NCI-H526 treated with DMSO at 0.1 percent for 48 hours (cell line): ENCODE results near the gene PPIG.
"Not testable (repeated sequence)": the region's sequence is repeated elsewhere in the genome, so short reads cannot be mapped to it uniquely, and the experiment has no call there.

ENCODE experiments used
- DNase-seq: peaks from one replicate; lab custom pipeline; 2025; lab: John Stamatoyannopoulos, UW

Gene PPIG

DNA sequence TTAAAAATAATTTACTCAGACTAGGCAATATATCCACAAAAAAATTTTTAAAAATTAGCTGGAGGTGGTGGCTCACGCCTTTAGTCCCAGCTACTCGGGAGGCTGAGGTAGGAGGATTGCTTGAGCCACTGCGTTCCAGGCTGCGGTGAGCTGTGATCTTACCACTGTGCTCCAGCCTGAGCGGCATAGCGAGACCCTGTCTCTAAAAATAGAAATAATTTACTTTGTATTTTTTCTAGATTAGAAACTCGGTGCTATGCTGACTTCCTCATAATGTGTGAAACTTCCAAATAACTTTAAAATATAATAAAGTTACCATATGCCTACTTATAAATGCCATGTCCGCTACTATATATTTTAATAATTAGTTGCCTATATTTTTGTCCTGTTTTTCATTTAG, 6.7 kb downstream of the PPIG start:
- DNase-seq: no peak

DNA sequence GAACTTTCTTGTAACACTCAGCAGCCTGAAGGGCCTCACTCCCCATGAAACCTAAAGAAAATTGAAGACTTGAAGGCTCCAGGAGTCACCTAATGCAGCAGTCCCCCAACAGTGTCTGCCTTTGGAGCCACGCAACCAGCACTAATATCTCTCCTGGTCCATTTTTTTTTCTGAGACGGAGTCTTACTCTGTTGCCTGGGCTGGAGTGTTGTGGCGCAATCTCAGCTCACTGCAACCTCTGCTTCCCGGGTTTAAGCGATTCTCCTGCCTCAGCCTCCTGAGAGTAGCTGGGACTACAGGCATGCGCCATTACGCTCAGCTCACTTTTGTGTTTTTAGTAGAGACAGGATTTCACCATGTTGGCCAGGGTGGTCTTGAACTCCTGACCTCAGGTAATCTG, 12.4 kb downstream of the PPIG start:
- not testable (repeated sequence) for DNase-seq

DNA sequence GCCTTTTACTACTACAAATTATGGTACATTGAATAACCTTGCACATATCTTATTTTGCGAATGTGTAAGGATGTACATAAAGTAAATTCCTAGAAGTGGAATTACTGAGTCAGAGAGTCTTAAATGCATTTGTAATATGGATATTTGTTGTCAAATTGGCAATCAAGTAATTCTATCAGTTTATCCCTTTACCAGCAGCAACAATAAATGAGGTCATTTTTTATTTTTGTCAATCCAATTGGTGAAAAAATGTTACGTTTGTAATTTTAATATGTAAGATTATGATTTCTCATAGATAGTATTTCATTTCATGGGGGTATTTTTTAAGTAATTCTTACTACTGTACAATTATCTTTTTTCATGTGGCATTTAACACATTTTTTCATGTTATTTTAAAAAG, 14.8 kb downstream of the PPIG start:
- no peak for DNase-seq

DNA sequence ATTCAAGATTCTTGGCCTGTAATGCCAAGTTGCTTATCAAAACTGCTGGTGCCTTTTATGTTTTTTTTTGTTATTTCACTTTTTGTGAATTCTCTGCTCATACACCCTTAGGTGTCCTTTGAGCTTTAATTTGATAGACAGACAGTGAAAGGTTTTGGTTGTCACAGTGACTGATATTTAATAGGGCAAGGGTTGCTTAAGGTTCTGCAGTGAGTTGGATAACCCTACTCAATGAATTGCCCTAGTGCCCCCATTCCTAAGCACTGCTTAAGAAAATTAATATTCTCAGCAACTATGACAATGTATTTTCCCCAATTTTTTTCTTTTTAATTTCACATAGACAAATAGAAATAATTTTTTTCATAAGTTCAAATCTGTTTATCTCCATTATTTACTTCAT, 15.4 kb downstream of the PPIG start:
- DNase-seq: no peak

DNA sequence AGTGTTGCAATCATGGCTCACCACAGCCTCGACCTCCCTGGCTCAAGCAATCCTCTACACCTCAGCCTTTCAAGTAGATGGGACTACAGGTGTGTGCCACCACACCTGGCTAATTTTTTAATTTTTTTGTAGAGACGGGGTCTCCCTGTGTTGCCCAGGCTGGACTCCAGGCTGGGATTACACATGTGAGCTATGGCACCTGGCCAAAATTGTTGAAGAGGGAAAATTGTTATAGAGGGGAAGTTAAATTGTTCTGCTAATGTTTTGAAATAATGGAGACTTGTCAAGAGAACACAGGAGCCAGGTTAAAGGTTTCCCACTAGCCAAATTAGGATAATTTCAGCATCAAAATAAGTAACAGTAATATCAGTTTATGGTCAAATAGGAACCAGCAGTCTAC, 25.1 kb downstream of the PPIG start:
- DNase-seq: no peak

DNA sequence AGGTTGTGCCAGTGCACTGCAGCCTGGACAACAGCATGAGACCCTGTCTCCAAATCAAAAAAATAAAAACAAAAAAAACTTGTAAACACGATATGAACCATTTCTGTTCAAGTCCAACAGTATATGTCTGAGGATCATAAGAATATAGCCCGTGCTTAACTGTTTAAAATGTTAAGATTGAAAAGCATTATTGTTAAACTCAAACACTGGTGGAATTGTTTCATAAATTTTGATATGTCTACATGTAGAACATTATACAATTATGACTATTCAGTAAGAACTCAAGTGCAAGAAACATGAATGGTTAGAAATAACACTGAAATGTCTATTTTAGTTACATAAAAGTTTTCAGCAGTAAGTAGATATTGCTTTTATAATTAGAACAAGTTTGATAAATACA, 29.7 kb downstream of the PPIG start:
- no peak for DNase-seq

DNA sequence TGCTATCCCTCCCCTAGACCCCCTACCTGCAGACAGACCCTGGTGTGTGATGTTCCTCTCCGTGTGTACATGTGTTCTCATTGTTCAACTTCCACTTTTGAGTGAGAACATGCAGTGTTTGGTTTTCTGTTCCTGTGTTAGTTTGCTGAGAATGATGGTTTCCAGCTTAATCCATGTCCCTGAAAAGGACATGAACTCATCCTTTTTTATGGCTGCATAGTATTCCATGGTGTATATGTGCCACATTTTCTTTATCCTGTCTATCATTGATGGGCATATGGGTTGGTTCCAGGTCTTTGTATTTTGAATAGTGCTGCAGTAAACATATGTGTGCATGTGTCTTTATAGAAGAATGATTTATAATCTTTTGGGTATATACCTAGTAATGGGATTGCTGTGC, 31.8 kb downstream of the PPIG start:
- not testable (repeated sequence) for DNase-seq

DNA sequence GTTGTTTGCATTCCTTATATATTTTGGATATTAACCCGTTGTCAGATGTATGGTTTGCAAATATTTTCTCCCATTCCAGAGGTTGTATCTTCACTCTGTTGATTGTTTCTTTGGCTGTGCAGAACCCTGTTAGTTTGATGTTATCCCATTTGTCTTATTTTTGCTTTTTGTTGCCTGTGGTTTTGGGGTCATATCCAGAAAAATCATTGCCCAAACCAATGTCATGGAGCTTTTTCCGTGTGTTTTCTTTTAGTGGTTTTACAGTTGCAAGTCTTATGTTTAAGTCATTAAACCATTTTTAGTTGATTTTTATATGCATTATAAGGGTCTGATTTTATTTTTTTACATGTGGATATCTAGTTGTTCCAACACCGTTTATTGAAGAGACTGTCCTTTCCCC, 35.8 kb downstream of the PPIG start:
- DNase-seq: no peak

DNA sequence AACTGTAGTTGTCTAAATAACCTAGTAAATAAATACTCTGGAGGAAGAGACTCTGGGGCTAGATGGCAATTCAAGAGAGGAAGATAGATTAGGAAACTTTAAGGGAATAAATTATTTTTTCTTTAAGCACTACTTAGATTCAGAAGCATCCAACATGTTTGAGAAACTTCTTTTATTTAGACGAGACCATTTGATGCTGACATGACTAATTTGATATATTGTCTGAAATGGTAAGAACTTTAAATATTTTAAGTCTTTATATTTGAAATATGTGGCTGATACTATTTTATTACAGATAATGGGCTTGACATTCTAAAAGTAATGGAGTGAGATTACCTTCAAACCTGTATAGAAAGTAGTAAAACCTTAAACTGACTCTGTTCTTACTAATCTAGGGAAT, 36.4 kb downstream of the PPIG start:
- no peak for DNase-seq

DNA sequence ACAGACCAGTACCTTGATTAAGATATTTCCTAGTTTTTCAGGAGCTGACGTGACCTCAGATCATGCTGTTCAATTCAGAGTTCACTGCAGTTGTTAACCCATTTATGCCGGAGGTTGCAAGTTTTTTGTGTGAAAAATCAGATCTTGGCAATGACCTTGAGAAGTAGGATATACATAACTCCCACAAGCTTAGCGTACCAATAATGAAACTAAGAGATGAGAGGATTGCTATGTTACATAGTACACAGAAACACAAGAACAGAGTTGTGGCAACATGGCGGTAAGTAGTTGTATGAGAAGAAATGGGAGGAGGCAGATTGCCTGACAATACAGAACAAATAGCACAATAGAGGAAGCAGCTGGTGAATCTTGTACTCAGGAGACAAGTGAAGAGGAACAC, 39.1 kb downstream of the PPIG start:
- no peak for DNase-seq

DNA sequence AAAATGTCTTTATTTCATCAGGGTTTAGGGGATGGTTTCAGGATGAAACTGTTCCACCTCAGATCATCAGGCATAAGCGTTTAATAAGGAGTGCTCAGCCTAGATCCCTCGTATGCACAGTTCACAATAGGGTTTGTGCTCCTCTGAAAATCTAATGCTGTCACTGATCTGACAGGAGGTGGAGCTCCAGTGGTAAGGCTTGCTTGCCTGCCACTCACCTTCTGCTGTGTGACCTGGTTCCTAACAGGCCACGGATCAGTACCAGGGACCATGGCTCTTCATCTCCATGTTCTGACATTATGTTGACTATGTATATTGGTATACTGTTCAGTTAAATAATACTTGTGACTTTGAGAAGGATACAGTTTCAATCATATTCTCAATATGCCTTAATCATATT, 41.6 kb downstream of the PPIG start:
- no peak for DNase-seq

DNA sequence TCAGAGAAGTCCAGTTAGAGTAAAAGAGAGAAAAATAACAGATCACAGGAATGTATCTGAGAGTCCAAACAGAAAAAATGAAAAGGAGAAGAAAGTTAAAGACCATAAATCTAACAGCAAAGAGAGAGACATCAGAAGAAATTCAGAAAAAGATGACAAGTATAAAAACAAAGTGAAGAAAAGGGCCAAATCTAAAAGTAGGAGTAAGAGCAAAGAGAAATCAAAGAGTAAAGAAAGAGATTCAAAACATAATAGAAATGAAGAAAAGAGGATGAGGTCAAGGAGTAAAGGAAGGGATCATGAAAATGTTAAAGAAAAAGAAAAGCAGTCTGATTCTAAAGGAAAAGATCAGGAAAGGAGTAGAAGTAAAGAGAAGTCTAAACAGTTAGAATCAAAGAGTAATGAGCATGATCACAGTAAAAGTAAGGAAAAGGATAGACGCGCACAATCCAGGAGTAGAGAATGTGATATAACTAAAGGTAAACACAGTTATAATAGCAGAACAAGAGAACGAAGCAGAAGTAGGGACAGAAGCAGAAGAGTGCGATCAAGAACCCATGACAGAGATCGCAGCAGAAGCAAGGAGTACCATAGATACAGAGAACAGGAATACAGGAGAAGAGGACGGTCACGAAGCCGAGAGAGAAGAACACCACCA, 52.4 kb downstream of the PPIG start:
- no peak for DNase-seq

DNA sequence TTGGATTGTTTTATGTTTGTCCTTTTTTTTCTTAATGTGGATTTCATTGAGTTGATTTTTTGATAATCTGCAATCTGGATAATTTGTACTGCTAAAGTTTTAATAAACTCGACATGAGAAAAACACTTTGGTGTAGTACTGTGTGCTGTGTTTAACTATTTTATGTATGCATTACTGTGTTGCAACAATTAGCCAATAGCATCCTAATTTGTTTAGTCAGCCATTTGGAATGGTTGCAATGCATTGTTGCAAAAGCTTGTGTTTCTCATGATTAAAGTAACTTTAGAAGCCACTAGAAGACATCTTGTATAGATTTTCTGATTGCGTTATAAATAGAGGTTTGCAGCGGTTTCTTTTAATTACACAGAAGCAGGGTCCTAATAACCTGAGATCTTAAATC, 53.5 kb downstream of the PPIG start:
- DNase-seq: no peak

DNA sequence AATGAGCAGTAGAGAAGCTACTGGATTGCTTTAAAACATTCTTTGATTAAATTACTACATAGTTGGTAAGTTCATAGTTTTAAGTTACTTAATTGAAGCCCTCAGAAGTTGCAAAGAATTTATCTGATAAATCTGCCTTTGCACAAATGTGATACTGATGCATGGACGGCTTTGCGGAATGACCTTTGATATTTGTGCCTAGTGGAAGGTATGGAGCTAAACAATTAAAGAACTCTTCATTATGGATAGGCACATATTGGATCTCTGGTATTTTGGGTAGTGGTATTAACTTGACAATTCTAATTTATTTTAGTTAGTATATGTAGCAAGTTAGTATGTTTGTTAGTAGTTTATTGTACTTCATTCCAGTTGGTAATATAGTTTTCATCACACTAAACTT, 56.0 kb downstream of the PPIG start:
- DNase-seq: no peak

DNA sequence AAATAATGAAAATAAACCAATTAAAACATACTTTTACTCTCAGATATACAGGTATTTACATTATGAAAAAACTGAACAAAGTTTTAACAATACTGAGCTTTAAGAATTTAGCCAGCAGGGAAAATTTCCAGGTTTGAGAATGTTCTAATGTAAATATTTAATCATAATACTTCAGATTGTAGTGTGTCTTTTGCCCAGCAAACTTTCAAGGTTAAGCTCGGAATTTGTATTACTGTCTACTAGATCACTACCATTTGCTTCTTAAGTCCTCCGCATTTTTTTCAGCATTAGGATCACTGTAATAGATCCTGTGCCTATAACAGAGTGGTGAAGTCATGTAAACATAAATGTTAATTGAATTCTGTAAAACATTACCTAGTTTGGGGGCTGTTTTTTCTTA, 57.3 kb downstream of the PPIG start:
- no peak for DNase-seq

DNA sequence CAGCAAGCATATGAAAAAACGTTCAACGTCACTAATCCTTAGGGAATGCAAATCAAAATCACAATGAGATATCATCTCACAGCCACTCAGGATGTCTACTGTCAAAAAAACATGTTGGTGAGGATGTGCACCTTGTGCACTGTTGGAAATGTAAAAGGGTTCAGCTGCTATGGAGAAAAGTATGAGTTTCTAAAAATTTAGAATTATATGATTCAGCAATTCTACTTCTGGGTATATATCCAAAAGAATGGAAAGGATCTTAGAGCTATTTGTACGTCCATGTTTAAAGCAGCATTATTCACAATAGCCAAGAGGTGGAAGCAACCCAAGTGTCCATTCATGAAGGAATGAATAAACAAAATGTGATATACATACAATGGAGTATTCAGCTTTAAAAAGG, 60.0 kb downstream of the PPIG start:
- DNase-seq: no peak

DNA sequence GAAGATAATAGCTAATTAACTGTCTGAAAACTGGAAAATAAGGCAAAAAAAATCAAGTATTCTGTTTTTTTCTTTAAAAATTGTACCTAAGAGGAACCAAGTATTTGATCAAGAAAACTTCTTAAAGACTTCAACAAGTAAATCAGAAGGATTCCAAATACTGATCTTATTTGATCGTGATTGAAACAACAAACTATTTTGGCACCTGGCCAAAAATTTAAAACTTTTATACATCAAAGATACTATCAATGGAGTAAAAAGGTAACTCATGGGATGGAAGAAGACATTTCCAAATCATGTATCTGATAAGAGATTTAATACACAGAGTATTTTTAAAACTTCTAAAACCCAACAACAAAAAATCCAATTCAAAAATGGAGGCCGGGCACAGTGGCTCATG, 63.3 kb downstream of the PPIG start:
- no peak for DNase-seq

DNA sequence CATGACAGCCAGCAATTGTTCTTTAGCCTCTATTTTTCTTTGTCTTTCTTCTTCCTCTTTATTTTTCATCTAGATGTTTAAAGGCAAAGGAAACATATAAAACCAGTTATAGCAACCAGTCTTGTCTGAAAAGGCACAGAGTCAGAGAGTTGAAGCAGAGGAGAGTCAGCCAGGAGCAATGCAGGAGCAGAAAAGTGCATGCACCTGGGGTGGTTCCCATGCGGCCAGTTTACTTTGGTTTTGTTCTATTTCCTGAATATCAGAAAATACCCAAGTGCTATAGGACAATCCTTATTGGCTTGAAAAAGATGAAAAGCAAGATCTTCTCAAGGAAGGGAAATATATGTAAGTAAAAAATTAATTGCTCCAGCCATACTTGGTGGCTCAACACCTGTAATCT, 65.1 kb downstream of the PPIG start:
- no peak for DNase-seq

DNA sequence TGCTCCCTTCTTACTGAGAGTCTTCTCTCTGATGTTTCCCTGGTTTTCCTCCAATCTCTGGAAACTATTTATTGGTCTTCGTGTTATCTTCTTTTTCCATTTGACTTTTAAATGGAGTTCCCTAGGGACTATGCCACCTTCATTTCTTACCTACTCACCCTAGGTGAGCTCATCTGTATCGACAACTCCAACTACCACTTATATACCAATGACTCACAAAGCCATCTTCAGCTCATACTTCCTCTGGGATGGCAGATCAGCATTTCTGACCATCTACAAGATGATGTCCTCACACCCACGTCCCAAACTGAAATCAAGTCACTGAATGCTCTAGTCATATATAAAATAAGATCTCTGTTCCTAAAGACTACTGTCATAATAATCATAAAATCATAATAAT, 69.5 kb downstream of the PPIG start:
- no peak for DNase-seq

DNA sequence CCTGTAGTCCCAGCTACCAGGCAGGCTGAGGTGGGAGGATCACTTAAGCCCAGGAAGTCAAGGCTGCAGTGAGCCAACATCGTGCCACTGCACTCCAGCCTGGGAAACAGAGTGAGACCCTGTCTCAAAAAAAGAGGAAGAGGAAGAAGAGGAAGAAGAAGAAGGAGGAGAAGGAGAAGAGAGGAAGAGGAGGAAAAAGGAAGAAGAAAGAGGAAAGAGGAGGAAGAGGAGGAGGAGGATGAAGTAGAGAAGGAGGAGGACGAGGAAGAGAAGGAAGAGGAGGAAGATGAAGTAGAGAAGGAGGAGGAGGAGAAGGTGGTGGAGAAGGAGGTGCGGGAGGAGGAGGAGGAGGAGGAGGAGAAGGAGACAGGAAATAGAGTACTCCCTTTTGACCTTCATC, 72.0 kb downstream of the PPIG start:
- no peak for DNase-seq

DNA sequence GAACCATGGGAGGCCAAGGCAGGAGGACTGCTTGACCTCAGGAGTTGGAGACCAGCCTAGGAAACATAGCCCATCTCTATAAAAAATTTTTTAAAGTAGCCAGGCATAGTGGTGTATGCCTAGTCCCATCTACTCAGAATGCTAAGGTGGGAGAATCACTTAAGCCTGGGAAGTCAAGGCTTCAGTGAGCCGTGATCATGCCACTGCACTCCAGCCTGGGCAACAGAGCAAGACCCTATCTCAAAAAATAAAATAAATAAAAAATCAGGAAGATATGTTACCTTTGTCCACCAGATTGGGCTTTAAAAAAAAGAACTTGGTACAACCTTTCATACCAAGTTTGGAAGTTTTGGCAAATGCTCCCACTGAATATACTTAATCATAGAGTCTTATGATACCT, 74.7 kb downstream of the PPIG start:
- DNase-seq: no peak

DNA sequence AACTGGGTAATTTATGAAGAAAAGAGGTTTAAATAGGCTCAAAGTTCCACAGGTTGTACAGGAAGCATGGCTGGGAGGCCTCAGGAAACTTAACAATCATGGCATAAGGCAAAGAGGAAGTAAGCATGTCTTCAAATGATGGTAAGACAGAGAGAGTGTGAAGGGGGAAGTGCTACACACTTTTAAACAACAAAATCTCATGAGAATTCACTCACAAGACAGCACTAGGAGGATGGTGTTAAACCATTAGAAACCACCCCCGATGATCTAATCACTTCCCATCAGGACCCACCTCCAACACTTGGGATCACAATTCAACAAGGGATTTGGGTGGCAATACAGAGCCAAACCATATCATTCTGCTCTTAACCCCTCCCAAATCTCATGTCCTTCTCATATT, 75.2 kb downstream of the PPIG start:
- DNase-seq: no peak

DNA sequence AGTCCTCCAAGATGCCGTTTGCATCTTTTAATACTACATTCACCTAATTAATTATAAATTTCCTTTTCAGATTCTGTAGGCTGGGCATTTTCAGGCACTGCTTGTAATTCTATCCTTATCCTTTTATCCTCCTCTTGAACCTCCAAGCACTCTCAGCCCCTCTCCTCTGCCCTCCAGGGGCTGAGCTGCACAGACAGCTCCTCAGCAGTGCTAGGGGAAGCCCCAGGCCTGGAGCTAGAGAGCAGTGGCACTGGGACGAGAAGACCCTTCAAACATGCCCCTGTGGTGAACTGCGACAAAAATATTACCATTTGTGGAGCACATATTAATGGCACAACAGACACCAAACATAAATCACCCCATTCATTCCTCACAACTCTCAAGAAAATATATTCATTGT, 77.1 kb downstream of the PPIG start:
- DNase-seq: no peak

DNA sequence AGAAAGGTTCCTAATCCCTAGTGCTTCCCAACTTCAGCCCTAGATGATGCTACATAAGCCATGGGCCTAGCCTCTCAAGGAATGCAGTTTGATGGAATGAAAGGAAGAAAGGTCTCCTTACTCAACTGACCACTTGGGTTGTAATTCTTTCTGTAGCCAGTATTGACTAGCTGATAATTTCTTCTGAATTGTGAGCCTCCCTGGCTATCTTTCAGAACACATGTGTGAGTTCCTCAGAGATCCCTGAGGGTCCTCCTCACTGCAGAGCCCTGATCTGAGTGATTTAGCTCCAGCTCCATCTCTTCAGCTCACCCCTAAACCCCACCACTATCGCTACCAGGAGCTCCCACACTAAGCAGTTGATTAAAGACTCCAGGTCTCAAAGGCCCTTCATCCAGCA, 78.6 kb downstream of the PPIG start:
- no peak for DNase-seq

DNA sequence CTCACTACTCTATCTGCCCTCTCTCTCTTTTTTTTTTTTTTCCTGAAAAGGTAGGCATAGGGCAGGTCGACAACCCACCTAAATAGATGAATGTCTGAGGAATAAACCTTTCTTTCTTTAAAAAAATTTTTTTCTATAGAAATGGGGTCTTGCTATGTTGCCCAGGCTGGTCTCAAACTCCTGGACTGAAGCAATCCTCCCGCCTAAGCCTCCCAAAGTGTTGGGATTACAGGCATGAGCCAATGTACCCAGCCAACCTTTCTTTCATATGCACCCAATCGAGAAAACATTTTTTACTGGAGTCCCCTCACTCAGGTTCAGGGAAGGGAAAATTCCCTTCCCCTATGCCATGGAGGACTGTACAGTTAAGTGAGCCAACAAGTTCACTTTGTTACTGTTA, 79.1 kb downstream of the PPIG start:
- DNase-seq: no peak
